ENCODE data around the gene CDK14.
"Not testable (repeated sequence)": the region's sequence is repeated elsewhere in the genome, so short reads cannot be mapped to it uniquely, and the experiment has no call there.

- TF ChIP-seq CTCF, POLR2AphosphoS5, EP300 (IDR thresholded peaks at IDR 0.05): not testable (repeated sequence)
Measured at GRCh38 chr7:90815552-90815951, 219.4 kb downstream of the CDK14 start.

Data from upper lobe of left lung (tissue), 4 donors.